Right lobe of liver (tissue), 6 donors: ENCODE measurements around the gene NUTM2F. TPM values are rescaled to one million over a fixed set of nuclear protein-coding genes. Genes with fewer than 3 reads are reported as not detected.

Experiments
- ATAC-seq, 4 donors: fragments of 200-7000 bp; cut with Tn5 transposase; one replicate each; pipeline ENCODE4 v1.9.1; 2020; ENCODE audit warnings: mild to moderate bottlenecking in 4 of 4, moderate library complexity in 4 of 4
- DNase-seq, 3 donors: peaks; one replicate each; pipeline ENCODE4 v3.0.0-alpha.2; 2020
- H3K27ac ChIP-seq, 3 donors: fragments of 200-600 bp; one replicate each; pipeline ENCODE4 v1.8.0; 2022
- H3K27me3 ChIP-seq, 2 donors: fragments of 200-600 bp; one replicate each; pipeline ENCODE4 v1.8.0; 2022
- H3K36me3 ChIP-seq, 4 donors: fragments of 200-600 bp; sonication (generic) in 1 of 4; one replicate each; pipeline versions ENCODE4 v1.5.1 to v1.8.0; 2017 to 2022; ENCODE audit warnings: control low read depth in 1 of 4
- H3K4me1 ChIP-seq, 4 donors: fragments of 200-600 bp; sonication (generic) in 1 of 4; one replicate each; pipeline versions ENCODE4 v1.5.1 to v1.8.0; 2017 to 2022; ENCODE audit warnings: control low read depth in 1 of 4
- H3K4me3 ChIP-seq, 3 donors: fragments of 200-600 bp; one replicate each; pipeline ENCODE4 v1.8.0; 2022
- H3K9me3 ChIP-seq, 4 donors: fragments of 200-600 bp; sonication (generic) in 1 of 4; one replicate each; pipeline versions ENCODE4 v1.5.1 to v1.8.0; 2017 to 2022; ENCODE audit warnings: control low read depth in 1 of 4
- POLR2A ChIP-seq: fragments of 450-650 bp; IDR thresholded peaks from one replicate; pipeline ENCODE4 v1.6.1; 2017; ENCODE audit warnings: antibody characterized with exemption, mild to moderate bottlenecking
- WGBS: methylation state at CpG from one replicate; pipeline ENCODE4 v1.1.6; 2018; ENCODE audit warnings: low coverage, low lambda C conversion rate; ENCODE audit not compliant: insufficient coverage; ENCODE audit errors: missing lambda C conversion rate; 5-methylcytosine and 5-hydroxymethylcytosine counted together
- intact Hi-C, 2 donors: fragments of 100-400 bp; cut with DNase I; formaldehyde crosslinking; loops; one replicate each; pipeline versions ENCODE4 v1.11.2 to v1.14.1; 2022
- total RNA-seq, 6 experiments: library from RNA; depleted of rRNA in 2 of 6; stranded (reverse); fragments of >200 nt in 2 of 6; fragmentation: NEBNext Ultra II Directional in 3 of 6; extraction: Animal tissue kit (Norgen Biotek cat#: 25700) in 3 of 6; gene quantifications; one replicate each; pipeline versions ENCODE4 v1.1.0 to v1.2.4, GENCODE V29; 2016 to 2023
- TF ChIP-seq, protein P1 (sequence below), 4 donors: fragments of 200-600 bp in 3 of 4; fragments of 450-650 bp in 1 of 4; IDR thresholded peaks; one replicate each; pipeline versions ENCODE4 v1.5.1 to v1.8.0; 2016 to 2022; ENCODE audit warnings: antibody characterized with exemption in 4 of 4, mild to moderate bottlenecking in 2 of 4
- donor health status: DM: no; HTN: yes; CAD: no.
- donor health status: DM: no; HTN: no; CAD: no.
- donor health status: DM: no; HTN: no; CAD: no.
- donor health status: DM: no; HTN: yes; CAD: no.
- donor health status: DM: no; HTN: yes; CAD: no.

The NUTM2F gene
- total RNA-seq, 6 experiments from 2014 or later, result 0.12 TPM; not detected in 5

GRCh38 chr9:94269264-94269663, 59.2 kb downstream of the NUTM2F start:
- no peak overlapping the region for H3K4me3 ChIP-seq
- H3K36me3 ChIP-seq, result no peaks in the 10 kb centered on the region
- H3K4me1 ChIP-seq, result no peaks in the 10 kb centered on the region
- H3K9me3 ChIP-seq, result no peaks in the 10 kb centered on the region
- TF ChIP-seq POLR2A, result no peak
- TF ChIP-seq, protein P1, sequence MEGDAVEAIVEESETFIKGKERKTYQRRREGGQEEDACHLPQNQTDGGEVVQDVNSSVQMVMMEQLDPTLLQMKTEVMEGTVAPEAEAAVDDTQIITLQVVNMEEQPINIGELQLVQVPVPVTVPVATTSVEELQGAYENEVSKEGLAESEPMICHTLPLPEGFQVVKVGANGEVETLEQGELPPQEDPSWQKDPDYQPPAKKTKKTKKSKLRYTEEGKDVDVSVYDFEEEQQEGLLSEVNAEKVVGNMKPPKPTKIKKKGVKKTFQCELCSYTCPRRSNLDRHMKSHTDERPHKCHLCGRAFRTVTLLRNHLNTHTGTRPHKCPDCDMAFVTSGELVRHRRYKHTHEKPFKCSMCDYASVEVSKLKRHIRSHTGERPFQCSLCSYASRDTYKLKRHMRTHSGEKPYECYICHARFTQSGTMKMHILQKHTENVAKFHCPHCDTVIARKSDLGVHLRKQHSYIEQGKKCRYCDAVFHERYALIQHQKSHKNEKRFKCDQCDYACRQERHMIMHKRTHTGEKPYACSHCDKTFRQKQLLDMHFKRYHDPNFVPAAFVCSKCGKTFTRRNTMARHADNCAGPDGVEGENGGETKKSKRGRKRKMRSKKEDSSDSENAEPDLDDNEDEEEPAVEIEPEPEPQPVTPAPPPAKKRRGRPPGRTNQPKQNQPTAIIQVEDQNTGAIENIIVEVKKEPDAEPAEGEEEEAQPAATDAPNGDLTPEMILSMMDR (IDR thresholded peaks at IDR 0.05), result no peak
- H3K27me3 ChIP-seq, result no peaks in the 10 kb centered on the region
- H3K27ac ChIP-seq, result no peak overlapping the region
- no peak for DNase-seq
- intact Hi-C loops, result no loop called here
- 100% methylated on average over 3 of the region's 8 CpGs for WGBS
- no peak for ATAC-seq

Other genes with a start within 250 kb of the NUTM2F start
- gene PTPDC1, start 244.2 kb downstream of the NUTM2F start, total RNA-seq, result 1 to 10 TPM in 5 of 6 experiments, under 1 TPM in 1; 0.86 to 3.3 (median 1.8) TPM
- gene ZNF169, start 69.3 kb downstream of the NUTM2F start, total RNA-seq, result 1 to 10 TPM; 1.1 to 2.2 (median 1.4) TPM
- gene PCAT7, start 226.4 kb upstream of the NUTM2F start, total RNA-seq, result 1 to 10 TPM in 2 of 6 experiments, under 1 TPM in 4; 0.37 to 3.1 (median 0.96) TPM